NCI-H524 treated with DMSO at 0.1 percent for 48 hours (cell line): ENCODE data around the gene SLC27A2.

ENCODE experiments used
- DNase-seq: peaks from one replicate; lab custom pipeline; 2025; lab: John Stamatoyannopoulos, UW

Gene SLC27A2

DNA sequence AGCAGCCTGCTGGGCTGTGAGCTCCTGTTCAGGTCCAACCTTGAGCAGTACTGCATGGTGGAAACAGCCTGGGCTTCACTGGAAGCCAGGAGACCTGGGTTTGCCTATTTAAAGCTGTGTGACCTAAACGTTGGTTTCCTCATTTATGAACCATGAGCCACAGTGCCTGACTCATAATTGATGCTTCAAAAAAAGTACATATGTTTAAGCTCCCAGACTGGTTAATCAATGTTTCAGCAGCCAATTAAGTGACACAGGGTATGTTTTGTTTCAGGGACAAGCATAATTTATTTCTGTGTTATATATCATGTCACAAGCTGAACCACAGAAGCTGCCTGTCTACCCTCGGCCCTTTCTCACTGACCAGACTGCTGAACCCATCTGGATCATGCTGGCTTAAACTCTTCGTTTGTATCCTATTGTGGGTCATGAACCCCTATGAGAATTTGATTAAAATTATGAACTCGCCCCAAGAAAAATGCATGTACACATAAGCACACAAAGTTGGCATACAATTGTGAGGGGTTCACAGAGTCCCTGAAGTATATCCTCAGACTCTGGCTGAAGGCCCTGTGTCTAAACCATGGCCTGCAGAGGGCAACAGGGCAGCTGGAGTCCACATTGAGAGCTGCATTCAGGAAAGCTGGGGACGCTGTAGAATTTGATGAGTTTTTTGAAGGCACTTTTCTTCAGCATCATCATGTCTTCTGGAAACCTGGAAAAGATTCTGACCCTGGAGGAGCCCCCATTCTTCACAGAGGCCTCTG, 59.9 kb downstream of the SLC27A2 start:
- no peak for DNase-seq

DNA sequence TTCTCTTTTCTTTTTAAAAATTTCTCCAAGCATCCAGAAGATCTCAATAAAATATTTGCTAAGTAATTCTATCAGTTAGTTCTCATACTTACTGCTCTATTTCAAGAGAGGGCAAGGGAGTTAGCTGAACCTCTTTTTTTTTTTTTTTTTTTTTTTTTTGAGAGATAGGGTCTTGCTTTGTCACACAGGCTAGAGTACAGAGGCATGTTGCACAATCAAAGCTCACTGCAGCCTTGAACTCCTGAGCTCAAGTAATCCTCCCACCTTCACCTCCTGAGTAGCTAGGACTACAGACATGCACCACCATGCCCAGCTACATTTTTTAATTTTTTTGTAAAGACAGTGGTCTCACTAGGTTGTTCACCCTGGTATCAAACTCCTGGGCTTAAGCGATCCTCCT, 62.2 kb downstream of the SLC27A2 start:
- DNase-seq = no peak

DNA sequence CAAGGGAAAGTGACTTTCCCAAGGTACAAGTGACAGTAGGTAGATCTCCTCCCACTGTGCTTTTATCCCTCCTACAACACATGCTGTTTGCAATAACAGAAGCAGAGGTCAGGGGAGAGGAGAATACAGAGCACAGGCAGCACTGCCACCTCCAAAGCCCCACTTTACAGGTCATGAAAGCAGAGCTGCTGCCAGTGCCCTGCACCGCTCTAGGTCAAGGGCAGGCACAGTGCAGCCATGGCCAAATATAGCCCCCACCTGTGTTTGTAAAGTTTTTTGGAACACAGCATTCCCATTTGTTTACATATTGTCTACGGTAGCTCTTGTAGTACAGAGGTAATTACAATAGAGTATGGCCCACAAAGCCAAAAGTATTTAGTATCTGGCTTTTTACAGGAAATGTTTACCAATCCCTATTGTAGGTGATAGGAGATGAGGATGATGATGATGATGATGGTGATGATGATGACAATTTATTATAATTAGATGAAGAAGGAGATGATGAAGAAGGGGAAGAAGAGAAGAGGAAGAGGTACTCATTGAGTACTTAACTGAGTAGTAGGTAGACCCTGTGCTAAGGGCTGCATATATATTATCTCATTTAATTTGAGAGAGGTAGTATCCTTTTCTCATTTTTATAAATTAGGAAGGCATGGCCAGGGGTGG, 63.1 kb downstream of the SLC27A2 start:
- no peak for DNase-seq

DNA sequence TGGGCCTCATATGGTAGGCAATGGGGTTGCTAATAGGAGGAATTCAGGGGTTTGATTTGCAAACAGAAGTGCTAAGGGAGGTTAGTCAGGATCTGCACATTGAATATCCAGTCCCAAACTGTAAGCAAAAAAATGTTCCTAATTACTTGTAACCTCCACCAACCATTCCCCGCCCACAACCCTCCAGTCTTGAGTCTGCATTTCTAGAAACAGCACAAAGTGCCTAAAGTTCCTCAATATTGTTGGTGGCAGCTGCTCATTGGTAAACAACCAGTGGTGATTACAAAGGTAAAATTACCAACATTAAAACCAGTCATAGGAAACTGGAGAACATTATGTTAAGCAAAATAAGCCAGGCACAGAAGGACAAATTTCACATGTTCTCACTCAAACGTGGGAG, 64.6 kb downstream of the SLC27A2 start:
- no peak for DNase-seq

DNA sequence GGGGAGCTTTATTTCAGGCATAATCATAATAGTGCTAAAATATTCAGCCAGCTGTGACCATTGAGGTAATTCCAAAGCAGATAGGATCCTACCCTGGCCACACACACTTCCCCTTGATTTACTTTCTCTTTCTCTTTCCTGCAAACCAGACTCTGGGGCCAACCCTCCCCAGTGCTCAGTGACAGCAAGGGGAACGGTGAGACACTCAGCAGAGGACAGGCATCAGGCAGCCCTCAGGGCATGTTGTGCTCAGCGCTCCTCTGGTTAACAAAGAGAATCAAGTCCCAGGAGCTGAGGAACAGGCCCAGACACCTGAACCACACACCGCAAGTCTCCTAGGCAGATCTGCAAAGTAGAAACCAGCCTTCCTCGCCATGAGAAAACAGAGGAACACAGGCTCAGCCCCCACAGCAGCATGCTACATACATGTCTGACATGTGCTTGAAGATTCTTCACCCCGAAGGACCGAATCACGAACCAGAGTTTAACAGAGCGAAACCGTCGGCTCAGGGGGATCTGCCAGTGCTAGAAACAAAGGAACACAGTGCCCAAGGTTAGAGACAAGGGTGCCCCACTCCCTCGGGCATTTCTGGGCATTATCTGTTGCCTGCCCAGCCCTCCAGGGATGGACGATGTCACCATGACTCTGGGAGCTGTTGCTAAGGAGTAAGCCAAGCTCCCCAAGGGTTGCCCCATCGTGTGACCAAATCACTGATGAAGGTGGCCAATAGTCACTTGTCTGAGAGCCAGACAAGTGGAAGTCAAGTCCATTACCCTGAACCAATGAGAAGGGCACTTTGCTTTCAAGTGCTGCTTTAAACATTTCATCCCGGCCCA, 66.0 kb downstream of the SLC27A2 start:
- DNase-seq = no peak

DNA sequence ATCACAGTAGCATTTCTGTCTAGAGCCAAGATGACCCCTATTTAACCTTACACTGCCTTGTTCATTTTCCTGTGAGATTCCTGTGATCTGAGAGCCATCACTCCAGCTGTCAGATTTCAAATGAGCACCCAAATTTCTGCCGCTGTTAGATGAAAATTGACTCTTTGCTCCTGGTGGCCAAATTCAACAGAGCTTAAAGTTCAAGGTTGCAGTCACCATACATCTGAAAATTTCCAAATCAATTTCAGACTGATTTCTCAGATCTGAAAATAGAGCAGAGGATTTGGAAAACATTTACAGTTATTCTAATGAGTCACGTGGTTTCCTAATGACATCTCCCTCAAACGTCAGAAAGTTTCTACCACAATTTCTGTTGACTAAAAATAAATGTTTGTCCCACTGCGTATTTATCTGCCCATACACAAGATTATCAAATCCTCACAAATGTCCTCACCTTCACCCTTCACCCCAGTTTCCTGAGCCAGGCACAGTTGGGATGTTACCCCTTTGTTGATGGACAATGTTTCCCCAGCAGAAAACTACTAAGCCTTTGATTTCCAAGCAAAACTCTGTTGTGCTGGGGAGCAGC, 67.1 kb downstream of the SLC27A2 start:
- no peak for DNase-seq

DNA sequence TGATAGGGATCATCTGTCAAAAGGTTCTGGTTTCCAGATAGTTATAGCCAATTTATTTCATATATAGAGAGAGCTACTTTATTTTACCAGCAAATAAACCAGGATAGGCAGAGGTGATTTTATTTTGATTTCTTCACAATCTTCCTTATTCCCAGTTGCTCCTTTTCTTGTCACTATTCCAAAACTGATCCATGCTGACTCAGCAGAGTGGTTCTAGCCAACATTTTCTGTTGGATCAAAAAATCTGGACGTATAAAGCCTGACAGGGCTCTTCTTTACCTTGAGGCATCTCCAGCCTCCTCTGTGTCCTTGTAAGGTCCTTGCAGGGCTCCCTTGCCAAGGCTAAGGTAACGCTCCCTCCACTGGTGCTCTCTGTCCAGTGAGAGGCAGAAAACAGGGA, 67.7 kb downstream of the SLC27A2 start:
- DNase-seq = no peak

DNA sequence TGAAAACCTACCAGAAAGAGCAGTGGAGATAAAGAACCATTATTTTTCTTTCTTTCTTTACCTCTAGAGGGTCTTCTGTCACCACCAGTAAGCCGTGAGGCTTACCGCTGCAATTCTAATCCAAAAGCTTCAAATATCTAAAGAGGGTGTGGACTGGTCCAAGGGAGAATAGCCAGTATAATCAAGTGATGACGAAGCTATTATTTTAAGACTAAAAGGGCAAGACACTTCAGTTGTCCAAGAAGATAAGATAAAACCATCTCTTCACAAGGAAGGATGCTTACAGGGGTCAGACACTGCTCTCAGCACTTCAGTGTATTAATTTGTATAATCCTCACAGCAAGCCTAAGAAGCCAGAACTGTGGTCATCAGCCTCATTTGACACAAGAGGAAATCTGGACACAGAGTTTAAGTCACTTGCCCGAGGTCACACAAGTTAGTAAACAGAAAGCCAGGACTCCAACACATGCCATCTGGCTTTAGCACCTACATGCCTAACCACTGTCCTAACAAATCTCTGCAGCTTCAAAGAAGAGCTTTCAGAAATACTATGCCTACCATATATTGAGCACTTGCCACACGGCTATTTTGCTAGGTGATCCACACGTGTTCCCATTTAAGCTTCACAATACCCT, 68.9 kb downstream of the SLC27A2 start:
- no peak for DNase-seq

DNA sequence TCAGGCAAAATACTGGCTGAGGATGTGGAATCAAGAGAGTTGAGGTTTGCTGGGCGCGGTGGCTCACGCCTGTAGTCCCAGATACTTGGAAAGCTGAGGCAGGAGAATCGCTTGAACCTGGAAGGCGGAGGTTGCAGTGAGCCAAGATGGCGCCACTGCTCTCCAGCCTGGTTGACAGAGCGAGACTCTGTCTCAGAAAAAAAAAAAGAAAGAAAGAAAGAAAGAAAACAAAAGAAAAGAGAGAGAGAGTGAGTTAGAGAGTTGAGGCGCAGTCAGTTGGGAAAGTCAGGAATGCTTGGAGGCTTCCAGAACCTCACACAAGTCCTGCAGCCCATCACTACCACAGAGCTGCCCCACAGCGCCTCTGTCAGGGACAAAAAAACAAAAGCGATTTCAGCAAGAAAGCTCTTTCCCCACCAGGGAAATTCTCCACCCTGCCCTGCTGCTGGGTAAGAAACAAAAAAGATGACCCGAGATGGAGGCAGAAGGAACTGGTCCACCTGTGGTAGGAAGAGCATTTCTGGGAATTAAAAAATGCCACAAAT, 69.7 kb downstream of the SLC27A2 start:
- DNase-seq = no peak

DNA sequence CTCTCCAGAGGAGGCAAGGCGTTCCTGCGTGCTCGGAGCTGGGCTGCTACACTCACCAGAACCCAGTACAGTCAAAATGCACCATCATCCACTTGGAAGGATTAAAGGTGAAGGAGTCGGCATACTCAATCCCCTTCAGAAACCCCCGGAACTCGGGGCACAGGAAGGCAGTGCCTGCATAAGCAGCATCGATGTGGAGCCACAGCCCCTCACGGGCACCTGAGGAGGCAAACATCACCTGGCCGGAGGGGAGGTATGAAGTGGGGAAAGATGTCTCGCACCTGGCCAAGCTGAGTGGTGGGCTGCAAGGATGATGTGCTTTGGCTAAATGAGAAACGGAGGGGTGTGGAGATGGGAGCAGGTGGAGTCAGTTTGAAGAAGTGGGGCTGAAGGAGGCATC, 70.6 kb downstream of the SLC27A2 start:
- DNase-seq = no peak

DNA sequence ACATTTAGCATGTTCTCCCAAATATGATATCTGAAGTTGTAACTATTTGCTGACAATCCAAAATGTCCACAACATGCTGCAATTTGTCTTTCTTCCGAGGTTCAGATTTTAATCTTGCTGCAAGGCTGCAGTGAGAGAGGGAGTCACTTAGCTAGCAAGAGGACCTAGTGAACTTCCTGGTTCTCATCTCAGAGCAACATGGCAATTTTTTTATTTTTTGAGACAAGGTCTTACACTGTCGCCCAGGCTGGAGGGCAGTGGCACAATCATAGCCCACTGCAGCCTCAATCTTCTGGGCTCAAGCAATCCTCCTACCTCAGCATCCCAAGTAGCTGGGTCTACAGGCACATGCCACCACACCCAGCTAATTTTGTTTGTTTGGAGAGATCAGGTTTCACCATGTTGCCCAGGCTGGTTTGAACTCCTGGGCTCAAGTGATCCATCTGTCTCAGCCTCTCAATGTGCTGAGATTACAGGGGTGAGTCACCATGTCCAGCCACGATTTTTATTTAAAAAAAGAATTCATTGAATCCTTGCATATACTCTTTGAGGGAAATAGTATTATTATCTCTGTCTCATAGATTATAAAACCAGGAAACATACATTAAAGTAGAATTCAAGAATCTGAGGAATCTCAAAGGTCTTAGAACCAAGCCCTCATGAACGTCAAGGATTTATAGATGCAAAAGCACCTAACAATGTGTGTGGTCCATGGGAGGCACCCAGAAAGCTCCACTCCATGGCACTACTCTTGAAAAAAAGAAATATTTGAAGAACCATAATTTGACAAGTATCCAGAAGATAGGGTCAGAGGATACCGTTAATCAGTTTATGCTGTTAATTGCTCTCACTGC, 74.4 kb downstream of the SLC27A2 start:
- no peak for DNase-seq

DNA sequence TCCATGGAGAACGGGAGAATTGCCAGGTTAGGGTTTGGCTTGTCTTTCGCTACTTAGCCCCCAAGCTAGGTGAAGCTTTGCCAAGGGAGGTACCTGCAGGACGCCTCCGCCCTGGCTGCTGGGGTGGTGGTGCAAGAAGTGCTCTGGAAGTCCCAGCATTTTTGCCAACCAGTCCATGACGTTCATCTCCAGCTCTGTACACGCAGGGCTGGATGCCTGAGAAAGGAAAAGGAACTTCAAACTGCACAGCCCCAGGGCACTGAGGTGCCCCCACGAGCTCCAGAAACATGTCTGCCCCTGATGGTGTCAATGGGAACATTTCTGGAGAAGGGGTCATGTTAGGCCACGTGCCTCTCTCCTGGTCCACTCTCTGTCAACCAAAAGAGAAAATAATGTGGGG, 75.3 kb downstream of the SLC27A2 start:
- no peak for DNase-seq

DNA sequence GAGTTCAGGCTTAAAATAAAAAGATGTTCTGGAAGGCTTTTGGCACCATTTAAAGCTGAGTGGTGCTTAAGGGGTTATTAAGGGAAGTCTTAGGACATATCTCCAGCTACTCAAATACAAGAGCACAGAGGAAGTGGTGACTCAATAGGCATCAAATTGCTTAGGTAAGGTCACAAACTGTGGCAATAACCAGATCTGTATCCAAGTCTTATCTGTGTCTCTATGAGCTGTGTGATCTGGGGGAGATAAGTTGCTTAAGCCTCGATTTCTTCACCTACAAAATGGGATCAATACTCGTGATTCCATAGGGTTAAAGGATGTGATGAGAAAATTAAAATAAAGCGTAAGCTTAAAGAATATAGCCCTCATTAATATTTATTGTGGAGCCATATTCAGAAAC, 75.9 kb downstream of the SLC27A2 start:
- no peak for DNase-seq

DNA sequence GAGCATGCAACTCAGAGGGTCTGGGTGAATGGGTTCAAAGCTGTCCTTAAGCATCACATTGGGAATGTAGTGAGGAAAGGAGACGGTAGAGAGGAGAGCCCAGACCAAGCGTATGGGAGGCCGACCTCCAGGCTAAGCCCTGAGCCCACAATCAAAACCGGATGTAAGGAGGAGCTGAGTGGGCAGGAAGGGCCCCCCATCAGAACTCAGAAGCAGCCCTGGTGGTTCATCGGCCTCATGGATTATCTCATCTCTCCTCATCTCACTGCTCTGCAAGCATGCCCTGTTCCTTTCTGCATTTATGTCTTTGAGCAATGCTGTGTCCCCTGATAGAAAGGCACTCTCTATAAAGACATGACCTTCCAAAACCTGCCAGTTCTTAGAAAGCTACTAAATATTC, 77.3 kb downstream of the SLC27A2 start:
- no peak for DNase-seq

DNA sequence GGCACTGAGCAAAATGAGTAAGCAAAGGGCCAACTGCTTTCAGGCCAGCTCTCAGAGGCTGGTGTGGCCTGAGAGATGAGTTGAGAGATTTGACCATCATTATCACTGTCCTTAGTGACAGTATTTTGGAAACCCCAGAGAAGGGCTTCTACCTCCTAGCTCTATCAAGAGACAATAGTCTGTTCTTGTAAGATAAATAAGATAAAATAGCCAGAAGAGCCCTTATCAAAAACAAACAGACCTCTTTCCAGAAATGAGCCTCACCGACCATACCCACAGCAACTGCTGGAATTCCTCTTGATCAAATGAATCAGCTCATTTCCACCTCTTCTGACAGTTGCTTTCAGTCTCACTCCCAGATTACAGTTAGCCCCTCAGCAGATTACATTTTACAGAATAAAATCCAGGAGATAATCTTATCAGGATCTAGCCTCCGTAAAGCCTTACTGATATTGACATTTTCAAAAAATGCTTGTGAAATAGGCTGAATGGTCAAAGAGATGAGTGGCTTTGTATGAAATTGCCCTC, 79.0 kb downstream of the SLC27A2 start:
- no peak for DNase-seq

DNA sequence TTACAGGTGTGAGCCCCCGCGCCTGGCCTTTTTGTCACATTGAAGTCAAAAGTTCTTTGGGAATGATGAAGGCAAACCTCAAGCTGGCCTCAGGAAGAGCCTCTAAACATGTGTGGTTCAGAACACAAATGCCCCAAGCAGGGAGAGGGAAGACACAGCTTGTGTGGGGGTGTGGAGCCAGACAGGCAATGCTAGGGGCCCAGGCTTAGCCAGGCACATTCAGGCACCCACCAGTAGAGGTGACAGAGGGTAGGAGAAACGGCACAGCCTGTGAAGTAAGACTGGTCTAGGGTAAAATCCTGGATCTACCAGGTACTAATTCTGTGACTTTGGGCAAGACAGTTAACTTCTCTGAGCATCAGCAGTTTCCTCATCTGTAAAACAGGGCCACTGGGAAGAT, 80.0 kb downstream of the SLC27A2 start:
- no peak for DNase-seq

DNA sequence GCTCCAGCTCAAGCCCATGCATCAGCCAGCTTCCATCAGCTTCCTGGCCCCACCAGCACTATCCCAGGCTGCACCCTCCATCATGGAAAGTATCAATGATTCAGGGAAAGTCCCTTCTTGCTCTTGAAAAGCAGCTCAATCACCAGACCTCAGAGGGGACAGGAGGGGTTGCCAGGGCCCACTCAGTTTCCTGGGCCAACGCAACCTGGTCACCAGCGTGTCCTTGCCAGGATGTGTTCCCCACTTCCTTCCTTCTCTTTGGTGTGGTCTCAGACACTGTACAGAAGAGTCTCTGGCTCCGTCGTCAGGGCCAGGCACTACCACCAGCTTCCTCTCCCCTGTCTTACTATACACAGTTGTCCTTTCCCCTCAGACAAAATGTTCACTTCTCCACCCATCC, 80.5 kb downstream of the SLC27A2 start:
- no peak for DNase-seq

DNA sequence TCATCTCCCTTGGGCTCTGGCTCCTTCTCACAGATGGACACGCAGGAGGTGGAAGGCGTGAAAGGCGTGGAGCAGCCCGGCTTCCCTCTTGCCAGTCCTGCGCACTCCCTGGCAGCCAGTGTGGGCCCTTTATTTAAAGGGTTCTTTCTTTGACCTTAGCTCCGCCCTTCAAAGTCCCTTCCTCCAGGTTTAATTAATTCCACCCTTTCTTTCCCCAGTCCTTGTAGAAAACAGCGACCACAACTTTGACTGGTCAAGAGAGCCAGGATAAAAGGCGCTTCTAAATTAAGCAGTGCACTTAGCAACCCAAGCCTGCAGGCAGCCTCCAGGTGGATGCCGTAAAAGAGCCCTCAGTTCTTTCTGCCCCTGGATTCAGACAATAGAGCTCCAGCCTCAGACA, 83.6 kb downstream of the SLC27A2 start, which contains the start of gene HDC:
HDC (minus strand) TSS at position 107 of the 400 bp plus-strand sequence; CDS start at position 4, 103 bp downstream.
- no peak for DNase-seq

DNA sequence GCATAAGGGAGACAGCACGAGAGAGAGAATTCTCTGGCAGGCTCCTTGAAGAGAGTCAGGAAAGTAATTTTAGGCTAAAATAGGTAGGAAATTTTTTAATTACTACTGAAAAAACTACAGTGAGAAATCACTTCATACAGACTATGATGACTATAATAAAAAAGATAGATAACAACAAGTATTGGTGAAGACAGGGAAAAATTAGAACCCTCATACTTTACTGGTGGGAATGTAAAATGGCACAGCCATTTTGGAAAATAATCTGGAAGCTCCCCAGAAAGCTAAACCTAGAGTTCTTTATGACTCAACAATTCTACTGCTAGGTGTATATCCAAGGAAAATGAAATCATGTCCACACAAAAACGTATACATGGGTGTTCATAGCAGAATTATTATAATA, 85.6 kb downstream of the SLC27A2 start:
- DNase-seq = no peak

DNA sequence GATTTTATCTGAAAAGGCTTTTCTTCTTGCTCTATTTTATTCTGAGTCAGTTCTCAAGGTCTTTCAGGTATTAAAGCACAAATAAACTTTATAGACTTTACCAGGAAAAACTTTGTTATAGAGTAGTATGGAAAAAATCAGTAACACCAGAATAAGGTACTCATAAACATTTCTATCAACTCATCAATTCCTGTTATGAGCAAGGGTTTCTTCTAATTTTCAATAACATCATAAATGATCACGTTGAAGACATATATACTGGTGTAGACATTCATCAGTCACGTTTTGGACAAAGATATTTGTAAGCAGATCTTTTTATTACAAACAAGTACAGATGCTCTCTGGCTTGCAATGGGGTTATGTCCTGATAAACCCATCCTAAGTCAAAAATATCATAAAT, 93.1 kb downstream of the SLC27A2 start:
- no peak for DNase-seq
